ENCODE results near the gene REM2. TPM values are rescaled to one million over a fixed set of nuclear protein-coding genes. Genes with fewer than 3 reads are reported as not detected.

REM2 gene
- total RNA-seq, 1 experiment from 2014 or later = 0.18 TPM

GRCh38 chr14:22884076-22884737, 1.2 kb downstream of the REM2 start:
- in situ Hi-C loops (cut with HindIII; ENCODE audit: low pct_unique_long_range_greater_than_20kb, low sequenced_read_pairs) = no loop called here
- Histone ChIP-seq H3K36me3 (ENCODE audit: control insufficient read depth, insufficient read depth, low read length) (no peaks in the 10 kb centered on the region), H3K4me3 (ENCODE audit: low read depth in 2 of 2, low read length in 2 of 2) (no peak overlapping the region), H3K9me3 (ENCODE audit: control insufficient read depth, insufficient read depth, low read depth, low read length) (no peaks in the 10 kb centered on the region), H3K27ac (ENCODE audit: low read length) (no peak overlapping the region), H3K27me3 (ENCODE audit: control insufficient read depth, insufficient read depth, low read length) (no peaks in the 10 kb centered on the region), H3K4me1 (ENCODE audit: control insufficient read depth, insufficient read depth, low read length) (peaks cover 5% of the 10 kb centered on the region; the same call in 1 of the 2 replicates)
- intact Hi-C loops (cut with micrococcal nuclease; ENCODE audit: unreplicated experiment) = no loop called here
- ATAC-seq = no peak
- ChIA-PET POLR2A (no interaction called here), CTCF (interaction anchor here (0.7 to 1.2 kb wide), 3 partner anchors 62 to 140 kb away, joined by 3 to 9 read pairs (median 3); no protein-coding TSS in a partner anchor)
- no TSS peak for BruUV-seq (replicated peaks)
- DNase-seq (ENCODE audit: low read depth, low spot score) = no peak
- TF ChIP-seq POLR2AphosphoS5 (IDR thresholded peaks at IDR 0.05; ENCODE audit: low read depth, low read length) (no peak), TCF7L2 (IDR thresholded peaks at IDR 0.05; ENCODE audit: low read depth, low read length) (no peak), SIN3A (IDR thresholded peaks at IDR 0.05; ENCODE audit: borderline replicate concordance, insufficient read depth, low read depth, low read length) (no peak)
- TF ChIP-seq, protein P1, sequence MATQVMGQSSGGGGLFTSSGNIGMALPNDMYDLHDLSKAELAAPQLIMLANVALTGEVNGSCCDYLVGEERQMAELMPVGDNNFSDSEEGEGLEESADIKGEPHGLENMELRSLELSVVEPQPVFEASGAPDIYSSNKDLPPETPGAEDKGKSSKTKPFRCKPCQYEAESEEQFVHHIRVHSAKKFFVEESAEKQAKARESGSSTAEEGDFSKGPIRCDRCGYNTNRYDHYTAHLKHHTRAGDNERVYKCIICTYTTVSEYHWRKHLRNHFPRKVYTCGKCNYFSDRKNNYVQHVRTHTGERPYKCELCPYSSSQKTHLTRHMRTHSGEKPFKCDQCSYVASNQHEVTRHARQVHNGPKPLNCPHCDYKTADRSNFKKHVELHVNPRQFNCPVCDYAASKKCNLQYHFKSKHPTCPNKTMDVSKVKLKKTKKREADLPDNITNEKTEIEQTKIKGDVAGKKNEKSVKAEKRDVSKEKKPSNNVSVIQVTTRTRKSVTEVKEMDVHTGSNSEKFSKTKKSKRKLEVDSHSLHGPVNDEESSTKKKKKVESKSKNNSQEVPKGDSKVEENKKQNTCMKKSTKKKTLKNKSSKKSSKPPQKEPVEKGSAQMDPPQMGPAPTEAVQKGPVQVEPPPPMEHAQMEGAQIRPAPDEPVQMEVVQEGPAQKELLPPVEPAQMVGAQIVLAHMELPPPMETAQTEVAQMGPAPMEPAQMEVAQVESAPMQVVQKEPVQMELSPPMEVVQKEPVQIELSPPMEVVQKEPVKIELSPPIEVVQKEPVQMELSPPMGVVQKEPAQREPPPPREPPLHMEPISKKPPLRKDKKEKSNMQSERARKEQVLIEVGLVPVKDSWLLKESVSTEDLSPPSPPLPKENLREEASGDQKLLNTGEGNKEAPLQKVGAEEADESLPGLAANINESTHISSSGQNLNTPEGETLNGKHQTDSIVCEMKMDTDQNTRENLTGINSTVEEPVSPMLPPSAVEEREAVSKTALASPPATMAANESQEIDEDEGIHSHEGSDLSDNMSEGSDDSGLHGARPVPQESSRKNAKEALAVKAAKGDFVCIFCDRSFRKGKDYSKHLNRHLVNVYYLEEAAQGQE (IDR thresholded peaks at IDR 0.05; ENCODE audit: insufficient read depth in 1 of 2, low read depth in 2 of 2, low read length in 1 of 2) = no peak
- TF ChIP-seq, protein P2, sequence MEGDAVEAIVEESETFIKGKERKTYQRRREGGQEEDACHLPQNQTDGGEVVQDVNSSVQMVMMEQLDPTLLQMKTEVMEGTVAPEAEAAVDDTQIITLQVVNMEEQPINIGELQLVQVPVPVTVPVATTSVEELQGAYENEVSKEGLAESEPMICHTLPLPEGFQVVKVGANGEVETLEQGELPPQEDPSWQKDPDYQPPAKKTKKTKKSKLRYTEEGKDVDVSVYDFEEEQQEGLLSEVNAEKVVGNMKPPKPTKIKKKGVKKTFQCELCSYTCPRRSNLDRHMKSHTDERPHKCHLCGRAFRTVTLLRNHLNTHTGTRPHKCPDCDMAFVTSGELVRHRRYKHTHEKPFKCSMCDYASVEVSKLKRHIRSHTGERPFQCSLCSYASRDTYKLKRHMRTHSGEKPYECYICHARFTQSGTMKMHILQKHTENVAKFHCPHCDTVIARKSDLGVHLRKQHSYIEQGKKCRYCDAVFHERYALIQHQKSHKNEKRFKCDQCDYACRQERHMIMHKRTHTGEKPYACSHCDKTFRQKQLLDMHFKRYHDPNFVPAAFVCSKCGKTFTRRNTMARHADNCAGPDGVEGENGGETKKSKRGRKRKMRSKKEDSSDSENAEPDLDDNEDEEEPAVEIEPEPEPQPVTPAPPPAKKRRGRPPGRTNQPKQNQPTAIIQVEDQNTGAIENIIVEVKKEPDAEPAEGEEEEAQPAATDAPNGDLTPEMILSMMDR (IDR thresholded peaks at IDR 0.05) = no peak

GRCh38 chr14:22884738-22885523, 1.9 kb downstream of the REM2 start:
- H3K4me1 ChIP-seq (ENCODE audit: control insufficient read depth, insufficient read depth, low read length) = peaks cover 5% of the 10 kb centered on the region; the same call in 1 of the 2 replicates
- no peaks in the 10 kb centered on the region for H3K36me3 ChIP-seq (ENCODE audit: control insufficient read depth, insufficient read depth, low read length)
- no TSS peak for BruUV-seq (replicated peaks)
- ChIA-PET CTCF (interaction anchor here (1.2 kb wide), 1 partner anchor 62 kb away, joined by 9 read pairs; no protein-coding TSS in a partner anchor), POLR2A (interaction anchor here (0.6 kb wide), 1 partner anchor 25 kb away, joined by 5 read pairs; no protein-coding TSS in a partner anchor)
- H3K27ac ChIP-seq (ENCODE audit: low read length) = no peak overlapping the region
- TF ChIP-seq TCF7L2 (IDR thresholded peaks at IDR 0.05; ENCODE audit: low read depth, low read length) (no peak), SIN3A (IDR thresholded peaks at IDR 0.05; ENCODE audit: borderline replicate concordance, insufficient read depth, low read depth, low read length) (no peak), POLR2AphosphoS5 (IDR thresholded peaks at IDR 0.05; ENCODE audit: low read depth, low read length) (no peak)
- TF ChIP-seq, protein P2 (IDR thresholded peaks at IDR 0.05) = no peak
- TF ChIP-seq, protein P1 (IDR thresholded peaks at IDR 0.05; ENCODE audit: insufficient read depth in 1 of 2, low read depth in 2 of 2, low read length in 1 of 2) = no peak
- in situ Hi-C loops (cut with HindIII; ENCODE audit: low pct_unique_long_range_greater_than_20kb, low sequenced_read_pairs) = no loop called here
- intact Hi-C loops (cut with micrococcal nuclease; ENCODE audit: unreplicated experiment) = no loop called here
- H3K9me3 ChIP-seq (ENCODE audit: control insufficient read depth, insufficient read depth, low read depth, low read length) = no peaks in the 10 kb centered on the region
- no peaks in the 10 kb centered on the region for H3K27me3 ChIP-seq (ENCODE audit: control insufficient read depth, insufficient read depth, low read length)
- ATAC-seq (no peak), DNase-seq (ENCODE audit: low read depth, low spot score) (no peak)
- H3K4me3 ChIP-seq (ENCODE audit: low read depth in 2 of 2, low read length in 2 of 2) = no peak overlapping the region
